Large intestine (tissue), 3 donors: ENCODE data around the gene UQCC3. TPM values are rescaled to one million over a fixed set of nuclear protein-coding genes. Genes with fewer than 3 reads are reported as not detected.
"Not testable (repeated sequence)": the region's sequence is repeated elsewhere in the genome, so short reads cannot be mapped to it uniquely, and the experiment has no call there.

Experiments used
- DNase-seq, 2 donors: peaks; one replicate each; pipeline versions ENCODE4 v3.0.0 to v3.0.0-alpha.2; 2013
- H3K27ac ChIP-seq: one replicate; pipeline ENCODE4 v1.5.1; 2013; ENCODE audit warnings: low read length
- H3K27me3 ChIP-seq: 2 replicates; pipeline ENCODE4 v1.6.1; 2013; ENCODE audit warnings: low read length; ENCODE audit not compliant: control insufficient read depth, insufficient read depth
- H3K36me3 ChIP-seq: 2 replicates; pipeline ENCODE4 v1.6.1; 2013; ENCODE audit warnings: low read length; ENCODE audit not compliant: control insufficient read depth, insufficient read depth
- H3K4me1 ChIP-seq: one replicate; pipeline ENCODE4 v1.6.1; 2013; ENCODE audit warnings: low read length; ENCODE audit not compliant: control insufficient read depth, insufficient read depth
- H3K4me3 ChIP-seq: one replicate; pipeline ENCODE4 v1.5.1; 2013; ENCODE audit warnings: low read length
- H3K9me3 ChIP-seq: one replicate; pipeline ENCODE4 v1.6.1; 2013; ENCODE audit warnings: mild to moderate bottlenecking, low read depth, low read length, moderate library complexity; ENCODE audit not compliant: control insufficient read depth
- WGBS: methylation state at CpG from one replicate; pipeline ENCODE4 v1.1.5; 2013; ENCODE audit warnings: low lambda C conversion rate; ENCODE audit not compliant: insufficient coverage; 5-methylcytosine and 5-hydroxymethylcytosine counted together
- polyA plus RNA-seq: library from polyadenylated mRNA; unstranded; fragments of 120-200 nt; gene quantifications from one replicate; pipeline ENCODE4 v1.2.1, GENCODE V29; 2013

Gene UQCC3
- polyA plus RNA-seq, 1 donor, result 10.4 TPM

DNA sequence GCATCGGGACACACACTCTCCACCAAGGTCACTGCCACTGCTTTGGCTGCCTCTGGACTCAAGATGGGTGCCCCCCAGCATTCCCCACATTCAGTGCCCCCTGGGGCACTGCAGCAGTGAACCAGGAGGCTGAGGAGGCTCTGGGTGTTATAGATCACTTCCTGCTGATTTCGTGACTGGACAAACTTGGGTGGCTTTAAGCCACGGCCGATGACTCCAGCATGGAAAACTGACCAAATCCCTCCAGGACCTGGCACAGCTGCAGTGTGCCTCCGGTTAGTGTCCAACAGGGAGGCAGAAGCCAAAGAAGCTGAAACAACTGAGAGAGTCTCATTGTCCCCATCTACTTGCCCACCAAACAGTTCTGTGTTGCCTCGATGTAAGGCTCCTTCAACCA is 23.9 kb upstream of the UQCC3 start:
- Histone ChIP-seq H3K36me3 (peaks cover 41% of the 10 kb centered on the region), H3K9me3 (peaks cover 3% of the 10 kb centered on the region), H3K4me3 (no peak overlapping the region), H3K4me1 (peaks cover 16% of the 10 kb centered on the region), H3K27ac (no peak overlapping the region), H3K27me3 (no peaks in the 10 kb centered on the region)
- no peak for DNase-seq
- no CpG with 5 or more reads among the region's 6 CpGs for WGBS

DNA sequence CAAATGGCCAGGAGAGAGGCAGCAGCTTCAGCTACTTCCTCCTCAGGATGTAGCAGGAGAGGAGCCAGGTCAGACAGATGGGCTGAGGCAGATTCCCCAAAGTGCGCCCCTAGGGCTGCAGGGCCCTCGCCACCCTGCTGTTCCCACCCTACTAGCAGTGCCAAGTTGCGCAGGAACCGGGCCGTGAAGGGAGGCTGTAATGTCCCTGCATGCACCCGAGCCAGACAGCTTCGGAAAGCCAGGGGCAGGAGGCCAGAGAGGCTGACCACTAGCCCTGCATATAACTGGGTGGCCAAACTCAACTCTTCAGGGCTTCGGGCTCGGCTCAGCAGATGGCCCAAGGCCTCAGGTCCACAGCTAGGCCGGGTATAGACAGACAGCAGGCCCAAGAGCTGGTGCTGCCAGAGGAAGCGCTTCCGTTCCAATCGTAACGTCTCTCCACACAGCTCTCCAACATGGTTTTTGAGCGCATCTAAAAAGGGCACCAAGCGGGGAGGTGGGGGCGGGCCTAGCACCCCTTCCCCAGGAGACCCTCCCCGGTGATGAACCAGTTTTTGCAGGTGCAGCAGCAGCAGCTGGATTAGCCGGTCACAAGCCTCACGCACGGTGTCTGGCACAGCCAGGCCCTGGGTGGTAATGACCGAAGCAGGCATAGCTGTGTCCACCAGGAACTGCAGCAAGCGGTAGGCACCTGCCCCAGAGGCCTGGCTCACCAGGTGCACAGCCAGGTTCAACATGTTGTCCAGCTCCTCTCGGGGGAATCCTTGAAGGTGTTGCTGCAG is 23.1 kb upstream of the UQCC3 start:
- WGBS, result no CpG with 5 or more reads among the region's 24 CpGs
- Histone ChIP-seq H3K4me3 (no peak overlapping the region), H3K27ac (no peak overlapping the region), H3K9me3 (peaks cover 3% of the 10 kb centered on the region), H3K4me1 (peaks cover 16% of the 10 kb centered on the region), H3K36me3 (peaks cover 38% of the 10 kb centered on the region), H3K27me3 (no peaks in the 10 kb centered on the region)
- no peak for DNase-seq

DNA sequence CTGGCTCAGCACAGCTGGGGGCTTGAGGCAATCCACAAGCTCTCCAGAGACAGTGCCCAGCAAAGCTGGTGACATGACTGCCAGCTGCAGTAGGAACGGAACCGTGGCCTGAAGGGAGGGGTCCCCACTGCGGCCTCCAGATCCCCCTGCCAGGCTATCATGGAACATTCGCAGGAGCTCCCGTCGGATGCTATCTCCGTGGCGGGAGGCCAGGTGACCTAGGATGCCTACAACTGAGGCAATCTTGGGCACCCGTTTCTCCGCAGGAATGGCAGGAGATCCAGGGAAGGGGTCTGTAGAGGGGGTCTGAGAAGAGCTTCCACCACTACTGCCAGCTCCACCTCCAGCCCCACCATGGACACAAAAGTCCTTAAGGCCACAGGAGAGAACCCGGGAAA is 22.5 kb upstream of the UQCC3 start:
- DNase-seq, result no peak
- Histone ChIP-seq H3K4me1 (peaks cover 16% of the 10 kb centered on the region), H3K27ac (no peak overlapping the region), H3K9me3 (peaks cover 3% of the 10 kb centered on the region), H3K36me3 (peaks cover 34% of the 10 kb centered on the region), H3K27me3 (no peaks in the 10 kb centered on the region), H3K4me3 (no peak overlapping the region)
- no CpG with 5 or more reads among the region's 11 CpGs for WGBS

DNA sequence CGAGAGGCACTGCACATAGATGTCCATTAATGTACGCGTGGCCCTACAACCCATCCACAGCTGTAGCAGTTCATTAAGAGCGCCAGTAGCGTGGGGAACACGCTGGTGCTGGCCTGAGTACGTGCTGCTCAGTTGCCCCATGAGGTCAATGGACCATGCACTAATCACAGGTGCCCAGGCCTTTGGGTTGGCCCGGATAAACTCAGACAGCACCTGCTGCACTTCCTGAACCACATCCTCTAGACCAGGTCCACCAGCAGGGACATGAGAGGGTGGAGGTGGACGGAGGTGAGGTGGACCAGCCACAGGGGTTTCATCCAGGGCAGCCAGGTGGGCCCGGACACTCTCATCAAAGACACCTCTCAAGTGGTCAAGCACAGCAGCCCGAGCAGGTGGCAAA is 22.0 kb upstream of the UQCC3 start:
- H3K36me3 ChIP-seq, result peaks cover 31% of the 10 kb centered on the region
- H3K27ac ChIP-seq, result no peak overlapping the region
- H3K4me1 ChIP-seq, result peaks cover 13% of the 10 kb centered on the region
- no peak overlapping the region for H3K4me3 ChIP-seq
- no CpG with 5 or more reads among the region's 11 CpGs for WGBS
- no peaks in the 10 kb centered on the region for H3K27me3 ChIP-seq
- no peak for DNase-seq
- H3K9me3 ChIP-seq, result peaks cover 3% of the 10 kb centered on the region

DNA sequence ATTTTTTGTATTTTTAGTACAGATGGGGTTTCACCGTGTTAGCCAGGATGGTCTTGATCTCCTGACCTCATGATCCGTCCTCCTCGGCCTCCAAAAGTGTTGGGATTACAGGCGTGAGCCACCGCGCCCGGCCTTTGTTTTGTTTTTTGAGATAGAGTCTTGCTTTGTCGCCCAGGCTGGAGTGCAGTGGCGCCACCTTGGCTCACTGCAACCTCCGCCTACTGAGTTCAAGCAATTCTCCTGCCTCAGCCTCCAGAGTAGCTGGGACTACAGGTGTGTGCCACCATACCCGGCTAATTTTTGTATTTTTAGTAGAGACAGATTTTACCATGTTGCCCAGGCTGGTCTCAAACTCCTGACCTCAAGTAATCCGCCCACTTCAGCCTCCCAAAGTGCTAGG is 21.2 kb upstream of the UQCC3 start:
- H3K27ac ChIP-seq, H3K9me3 ChIP-seq, H3K27me3 ChIP-seq, DNase-seq, H3K4me3 ChIP-seq: not testable (repeated sequence)
- peaks cover 30% of the 10 kb centered on the region for H3K36me3 ChIP-seq
- peaks cover 12% of the 10 kb centered on the region for H3K4me1 ChIP-seq
- no CpG with 5 or more reads among the region's 12 CpGs for WGBS

DNA sequence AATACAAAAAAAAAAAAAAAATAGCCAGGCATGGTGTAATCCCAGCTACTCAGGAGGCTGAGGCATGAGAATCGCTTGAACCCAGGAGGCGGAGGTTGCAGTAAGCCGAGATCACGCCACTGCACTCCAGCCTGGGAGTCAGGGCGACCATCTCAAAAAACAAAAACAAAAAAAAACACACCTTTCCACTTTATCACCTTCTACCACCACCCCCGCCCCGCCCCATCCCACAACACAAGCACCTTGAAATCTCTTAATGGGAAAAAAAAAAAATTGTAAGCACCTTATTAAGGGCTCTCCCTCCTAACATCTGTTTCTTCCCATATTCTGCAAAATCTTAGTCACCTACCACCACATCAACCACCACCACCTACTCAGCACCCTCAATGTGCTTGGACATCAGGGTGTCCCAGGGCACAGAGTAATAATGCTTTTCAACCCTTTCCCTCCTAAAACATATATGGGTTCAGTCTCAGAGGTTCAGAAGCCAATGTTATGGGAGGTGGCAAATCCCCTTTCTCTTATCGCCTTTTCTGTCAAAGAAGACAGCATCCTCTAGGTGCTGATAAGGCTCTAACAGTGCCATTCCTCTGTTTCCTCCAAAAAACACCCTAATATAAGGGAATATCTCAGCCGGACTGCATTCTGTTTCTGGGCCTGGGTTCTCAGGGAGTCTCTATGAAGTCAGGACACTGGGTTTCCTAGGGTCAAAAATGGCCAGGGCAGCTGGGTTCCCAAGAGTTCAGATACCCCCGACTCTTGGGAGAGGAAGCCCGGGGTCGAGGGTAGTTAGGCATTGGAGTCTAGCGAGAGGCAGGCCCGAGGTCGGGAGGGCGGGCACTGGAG is 19.1 kb upstream of the UQCC3 start:
- no CpG with 5 or more reads among the region's 16 CpGs for WGBS

DNA sequence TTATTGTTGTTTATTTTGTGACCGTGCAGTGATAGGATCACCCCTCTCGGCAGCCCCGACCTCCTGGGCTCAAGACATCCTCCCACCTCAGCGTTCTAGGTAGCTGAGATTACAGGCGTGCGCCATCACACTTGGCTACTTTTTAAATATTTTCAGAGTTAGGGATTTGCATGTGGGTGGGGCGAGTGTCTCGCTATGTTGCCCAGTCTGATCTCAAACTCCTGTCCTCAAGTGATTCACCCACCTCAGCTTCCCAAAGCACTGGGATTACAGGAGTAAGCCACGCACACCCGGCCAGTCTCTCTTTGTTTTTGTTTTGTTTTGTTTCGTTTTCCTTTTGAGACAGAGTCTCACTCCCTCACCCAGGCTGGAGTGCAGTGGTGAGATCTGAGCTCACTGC is 17.2 kb upstream of the UQCC3 start:
- H3K36me3 ChIP-seq, result peaks cover 6% of the 10 kb centered on the region
- H3K4me1 ChIP-seq, result peaks cover 5% of the 10 kb centered on the region
- no peaks in the 10 kb centered on the region for H3K27me3 ChIP-seq
- no peaks in the 10 kb centered on the region for H3K9me3 ChIP-seq
- H3K4me3 ChIP-seq, result no peak overlapping the region
- DNase-seq, result no peak
- no peak overlapping the region for H3K27ac ChIP-seq
- 100% methylated on average over 1 of the region's 11 CpGs for WGBS

More for the DNA sequence above, 19.1 kb upstream of the UQCC3 start:
- peaks cover 5% of the 10 kb centered on the region for H3K4me1 ChIP-seq
- H3K36me3 ChIP-seq, result peaks cover 24% of the 10 kb centered on the region
- H3K4me3 ChIP-seq, result peak overlapping the region; percentile 86
- no peaks in the 10 kb centered on the region for H3K9me3 ChIP-seq
- H3K27ac ChIP-seq, result peak overlapping the region; percentile 92
- H3K27me3 ChIP-seq, result no peaks in the 10 kb centered on the region
- no peak for DNase-seq

DNA sequence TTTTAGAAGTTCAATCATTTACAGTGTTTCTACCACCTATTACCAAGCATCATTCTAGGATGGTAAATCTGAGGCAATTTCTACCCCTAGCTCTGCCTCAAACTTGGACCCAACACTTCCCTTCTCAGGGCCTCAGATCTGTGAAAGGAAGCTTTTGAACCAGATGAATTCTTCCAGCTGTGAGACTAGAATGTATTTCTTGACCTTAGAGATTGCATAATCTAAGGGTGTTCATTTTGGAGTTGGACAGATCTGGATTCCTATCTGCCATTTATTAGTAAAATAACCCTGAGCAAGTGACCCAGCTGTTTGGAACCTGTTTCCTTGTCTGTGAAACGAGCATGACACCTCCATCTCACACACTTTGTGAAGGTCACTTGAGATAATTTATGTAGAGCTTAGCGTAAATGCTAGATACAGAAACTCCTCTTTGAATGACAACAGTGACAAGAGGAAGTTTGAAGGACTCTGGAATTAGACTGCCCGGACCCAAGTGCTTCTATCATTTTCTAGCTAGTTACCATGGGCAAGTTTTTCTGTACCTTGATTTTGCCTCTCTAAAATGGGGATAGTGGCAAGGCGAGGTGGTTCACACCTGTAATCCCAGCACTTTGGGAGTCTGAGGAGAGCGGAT is 14.6 kb upstream of the UQCC3 start:
- H3K4me3 ChIP-seq, result no peak overlapping the region
- H3K4me1 ChIP-seq, result peaks cover 3% of the 10 kb centered on the region
- H3K36me3 ChIP-seq, result peaks cover 4% of the 10 kb centered on the region
- H3K27ac ChIP-seq, result no peak overlapping the region
- WGBS, result no CpG with 5 or more reads among the region's 5 CpGs
- no peaks in the 10 kb centered on the region for H3K27me3 ChIP-seq
- no peak for DNase-seq
- H3K9me3 ChIP-seq, result no peaks in the 10 kb centered on the region

DNA sequence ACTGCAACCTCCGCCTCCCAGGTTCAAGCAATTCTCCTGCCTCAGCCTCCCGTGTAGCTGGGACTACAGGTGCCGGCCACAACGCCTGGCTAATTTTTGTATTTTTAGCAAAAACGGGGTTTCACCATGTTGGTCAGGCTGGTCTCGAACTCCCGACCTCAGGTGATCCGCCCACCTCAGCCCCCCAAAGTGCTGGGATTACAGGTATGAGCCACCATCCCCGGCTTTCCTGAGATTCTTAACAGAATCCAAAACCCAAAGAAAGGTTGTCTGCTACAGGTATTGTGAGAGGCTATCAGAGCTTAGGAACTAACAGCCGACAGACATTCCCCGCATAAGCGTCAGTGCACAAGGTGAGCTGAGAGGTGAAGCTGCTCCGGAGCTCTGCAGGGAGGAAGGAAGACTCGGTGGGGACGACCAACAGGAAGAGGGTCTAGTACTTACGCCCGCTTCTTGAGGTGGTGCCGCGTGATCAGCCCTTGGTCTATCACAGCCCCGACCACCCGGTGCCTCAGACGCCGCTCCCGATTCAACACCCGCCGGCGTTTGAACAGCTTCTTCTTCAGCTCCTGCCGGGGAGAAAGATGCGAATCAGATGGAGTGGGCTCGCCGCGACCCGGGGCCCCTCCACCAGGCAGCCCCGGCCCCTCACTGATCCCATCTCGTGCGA is 6.9 kb upstream of the UQCC3 start:
- H3K4me1 ChIP-seq, result peaks cover 22% of the 10 kb centered on the region
- H3K27ac ChIP-seq, result peak overlapping the region; percentile 90
- H3K27me3 ChIP-seq, result no peaks in the 10 kb centered on the region
- DNase-seq, result peak; percentile 53 to 79
- no peaks in the 10 kb centered on the region for H3K9me3 ChIP-seq
- peak overlapping the region; percentile 92 for H3K4me3 ChIP-seq
- H3K36me3 ChIP-seq, result peaks cover 28% of the 10 kb centered on the region
- no CpG with 5 or more reads among the region's 36 CpGs for WGBS

DNA sequence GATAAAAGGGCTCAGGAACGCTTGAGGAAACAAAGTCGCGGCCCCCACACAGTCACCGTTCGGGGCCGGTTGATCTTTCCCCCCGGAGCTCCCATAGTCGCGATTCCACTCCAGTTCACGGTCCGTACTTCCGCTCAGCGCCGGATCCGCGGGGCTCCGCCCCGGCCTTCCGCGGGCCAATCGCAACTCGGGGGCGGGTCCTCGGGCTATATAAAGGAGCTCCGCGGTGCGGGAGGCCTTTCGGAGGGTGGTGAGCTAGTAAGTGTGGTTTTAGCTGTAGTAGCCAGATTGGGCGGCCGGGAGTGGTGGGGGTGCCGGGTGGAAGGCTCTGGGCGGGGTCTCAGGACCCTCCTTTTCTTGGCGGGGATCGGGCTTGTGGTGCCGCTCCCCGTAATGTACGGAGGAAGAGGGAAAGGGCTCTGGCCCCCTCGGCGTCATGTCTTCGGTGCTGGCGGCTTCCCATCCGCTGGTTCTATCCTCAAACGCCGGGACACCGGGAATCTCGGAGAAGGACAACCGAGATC is 6.3 kb upstream of the UQCC3 start, which contains the start of the genes C11orf98 and CSKMT:
TSS of gene C11orf98 (minus strand) at position 136 of the 524 bp plus-strand sequence. CDS start at position 95, 41 bp downstream.
TSS of gene CSKMT (plus strand) at position 238 of the 524 bp plus-strand sequence. CDS start 568 bp downstream, outside the sequence.
- Histone ChIP-seq H3K27me3 (no peaks in the 10 kb centered on the region), H3K4me1 (peaks cover 24% of the 10 kb centered on the region), H3K36me3 (peaks cover 28% of the 10 kb centered on the region), H3K9me3 (no peaks in the 10 kb centered on the region), H3K4me3 (peak within 1 kb of the TSS; percentile 92), H3K27ac (peak within 1 kb of the TSS; percentile 90)
- no CpG with 5 or more reads among the region's 47 CpGs for WGBS
- DNase-seq, result peak; percentile 94 to 97
